GM18498 (cell line): Measurements from ENCODE around the gene RMI2.

Experiments used
- ATAC-seq: cut with Tn5 transposase; IDR thresholded peaks from one replicate; pipeline ENCODE4 v1.9.1; 2021; ENCODE audit warnings: mild to moderate bottlenecking, moderate library complexity; ENCODE audit not compliant: unreplicated experiment

RMI2 gene

DNA sequence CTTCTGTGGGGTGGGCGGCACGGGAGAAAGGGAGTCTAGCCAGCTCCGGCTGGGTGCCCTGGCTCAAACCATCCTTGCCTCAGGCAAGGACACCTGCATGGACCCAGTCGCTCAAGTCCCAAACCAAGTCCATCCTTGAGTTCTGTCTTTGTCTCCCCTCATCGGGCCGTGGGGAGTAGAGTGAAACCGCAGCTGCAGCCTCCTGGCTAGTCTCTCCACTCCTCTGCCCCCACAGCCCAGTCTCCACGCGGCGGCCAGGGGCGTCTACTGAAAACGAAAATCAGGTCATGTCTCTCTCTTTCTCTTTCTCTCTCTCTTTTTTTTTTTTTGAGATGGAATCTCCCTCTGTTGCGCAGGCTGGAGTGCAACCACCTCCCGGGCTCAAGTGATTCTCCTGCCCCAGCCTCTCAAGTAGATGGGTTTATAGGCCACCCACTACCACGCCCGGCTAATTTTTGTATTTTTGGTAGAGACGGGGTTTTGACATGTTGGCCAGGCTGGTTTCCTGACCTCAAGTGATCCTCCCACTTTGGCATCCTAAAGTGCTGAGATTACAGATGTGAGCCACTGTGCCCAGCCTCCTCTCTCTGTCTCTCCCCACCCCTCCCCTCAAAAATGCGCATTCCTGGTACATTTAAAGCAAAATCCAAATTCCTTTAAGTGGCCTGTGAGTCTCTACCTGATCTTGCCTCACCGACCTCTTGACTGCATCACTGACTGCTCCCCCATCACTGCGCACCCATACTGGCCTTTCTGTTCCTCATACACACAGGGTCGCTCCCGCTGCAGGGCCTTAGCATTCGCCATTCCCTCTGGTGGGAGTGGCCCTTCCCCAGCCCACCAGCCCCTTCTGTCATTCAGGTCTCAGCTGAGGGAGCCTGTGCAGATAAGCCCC is 17.7 kb upstream of the RMI2 start:
- ATAC-seq = peak; percentile 45

DNA sequence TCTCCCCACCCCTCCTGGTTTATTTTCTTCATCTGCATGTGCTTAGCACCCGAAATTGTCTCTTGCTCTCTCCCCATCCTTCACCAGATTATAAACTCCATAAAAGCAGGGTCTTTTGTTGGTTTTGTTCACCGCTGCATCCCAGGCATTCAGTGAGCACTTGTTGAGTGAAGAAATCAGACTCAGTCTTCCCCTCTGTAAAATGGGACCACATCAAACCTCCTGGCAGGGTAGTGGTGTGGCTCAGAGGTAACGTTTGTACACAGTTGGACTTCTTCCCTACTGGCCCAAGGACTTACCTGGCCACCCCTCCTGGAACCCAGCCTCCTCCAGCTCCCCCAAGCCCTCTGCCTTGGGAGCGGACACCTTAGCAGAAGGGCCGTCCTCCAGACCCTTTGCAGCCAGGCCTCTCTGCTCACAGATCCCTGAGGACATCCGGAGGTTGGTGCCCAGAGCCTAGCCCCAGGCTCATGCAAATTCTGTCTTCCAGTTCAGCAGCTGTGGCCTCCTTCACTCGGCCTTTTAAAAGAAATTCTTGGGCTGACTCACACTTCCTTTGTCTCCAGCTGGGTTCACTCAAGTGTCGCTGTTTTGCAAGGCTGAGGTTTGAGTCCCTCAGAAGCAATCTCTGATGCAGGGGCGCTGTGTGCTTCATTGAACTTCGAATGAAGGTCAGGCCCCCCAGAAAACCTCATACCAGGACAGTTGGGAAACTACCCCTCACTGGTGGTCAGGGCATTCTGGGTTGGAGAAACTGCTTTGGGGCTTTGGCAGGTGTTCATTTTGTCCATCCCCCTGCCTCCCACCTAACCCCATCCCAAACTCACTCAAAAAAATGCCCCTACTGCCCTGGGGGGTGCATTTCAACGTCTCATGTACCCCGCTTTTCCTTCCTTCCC is 16.8 kb upstream of the RMI2 start:
- ATAC-seq = peak; percentile 68

DNA sequence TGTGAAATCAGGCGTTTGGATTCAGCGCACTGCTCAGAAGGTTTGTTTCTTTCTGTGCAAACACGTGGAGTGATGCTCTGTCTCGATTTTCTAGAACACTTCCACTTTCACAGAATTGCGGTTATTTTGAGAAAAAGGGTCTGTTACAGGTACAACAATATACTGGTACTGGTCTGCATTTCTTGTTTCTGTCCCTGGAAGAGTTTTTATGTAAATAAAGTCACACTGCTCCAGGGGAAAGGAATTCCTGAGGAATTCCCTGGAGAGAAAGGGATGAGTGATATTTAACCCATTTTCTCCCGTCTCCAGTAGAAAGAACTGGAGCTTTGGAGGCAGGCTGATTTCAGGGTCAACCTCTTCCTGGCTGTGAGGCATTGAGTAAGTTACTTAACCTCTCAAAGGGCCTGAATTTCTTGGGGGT is 16.2 kb upstream of the RMI2 start:
- ATAC-seq = no peak

DNA sequence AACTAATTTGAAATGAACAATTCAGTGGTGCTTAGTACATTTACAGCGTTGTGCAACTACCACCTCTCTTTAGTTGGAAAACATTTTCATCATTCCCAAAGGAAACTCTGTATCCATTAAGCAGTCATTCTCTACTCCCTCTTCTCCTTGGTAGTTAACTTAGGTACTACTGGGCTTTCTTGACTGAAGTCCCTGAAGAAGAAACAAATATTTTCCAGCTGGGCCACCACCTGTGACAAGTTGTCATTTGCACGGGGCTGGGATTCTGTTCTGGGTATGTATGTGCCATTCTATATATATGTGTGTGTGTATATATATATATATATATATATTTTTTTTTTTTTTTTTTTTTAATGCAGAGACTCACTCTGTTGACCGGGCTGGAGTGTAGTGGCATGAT is 15.4 kb upstream of the RMI2 start:
- ATAC-seq = no peak

DNA sequence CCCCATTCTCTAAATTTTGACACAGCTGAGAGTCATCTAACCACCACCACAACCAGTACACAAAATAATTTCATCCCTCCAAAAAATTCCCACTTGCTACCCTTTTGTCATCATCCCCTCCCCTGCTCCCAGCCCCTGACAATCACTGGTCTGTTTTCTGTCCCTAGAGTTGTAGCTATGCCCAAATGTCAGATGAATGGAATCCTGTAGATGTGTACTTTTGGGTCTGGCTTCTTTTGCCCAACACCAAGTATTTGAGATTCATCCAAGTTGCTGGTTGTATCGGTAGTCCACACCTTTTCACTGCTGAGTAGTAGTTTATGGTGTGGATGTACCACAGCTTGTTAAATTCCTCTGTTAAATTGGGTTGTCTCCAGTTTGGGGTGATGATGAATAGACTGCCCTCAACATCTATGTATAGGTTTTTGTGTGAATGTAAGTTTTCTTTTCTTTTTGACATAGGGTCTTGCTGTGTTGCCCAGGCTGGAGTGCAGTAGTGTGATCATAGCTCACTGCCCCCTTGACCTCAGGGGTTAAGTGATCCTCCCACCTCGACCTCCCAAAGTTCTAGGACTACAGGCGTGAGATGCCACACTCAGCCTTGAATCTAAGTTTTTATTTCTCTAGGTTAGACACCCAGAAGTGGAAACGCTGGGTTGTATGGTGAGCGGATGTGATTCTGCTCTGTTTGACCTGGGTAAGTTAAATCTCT is 14.6 kb upstream of the RMI2 start:
- no peak for ATAC-seq

DNA sequence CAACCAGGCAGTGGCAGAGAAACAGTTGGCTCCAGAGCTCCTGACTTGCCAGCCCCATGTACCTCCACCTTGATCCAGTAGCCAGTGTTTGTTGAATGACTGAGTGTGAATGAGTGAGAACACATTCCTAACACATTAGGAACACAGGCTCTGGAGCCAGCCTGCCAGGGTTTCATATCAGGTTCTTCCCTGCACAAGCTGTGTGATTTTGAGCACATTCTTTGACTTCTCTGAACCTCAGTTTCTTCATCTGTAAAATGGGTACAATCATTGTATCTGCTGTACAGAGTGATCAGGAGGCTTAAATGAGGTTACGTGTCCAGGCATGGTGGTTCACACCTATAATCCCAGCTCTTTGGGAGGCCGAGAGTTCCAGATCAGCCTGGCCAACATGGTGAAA is 13.3 kb upstream of the RMI2 start:
- no peak for ATAC-seq

DNA sequence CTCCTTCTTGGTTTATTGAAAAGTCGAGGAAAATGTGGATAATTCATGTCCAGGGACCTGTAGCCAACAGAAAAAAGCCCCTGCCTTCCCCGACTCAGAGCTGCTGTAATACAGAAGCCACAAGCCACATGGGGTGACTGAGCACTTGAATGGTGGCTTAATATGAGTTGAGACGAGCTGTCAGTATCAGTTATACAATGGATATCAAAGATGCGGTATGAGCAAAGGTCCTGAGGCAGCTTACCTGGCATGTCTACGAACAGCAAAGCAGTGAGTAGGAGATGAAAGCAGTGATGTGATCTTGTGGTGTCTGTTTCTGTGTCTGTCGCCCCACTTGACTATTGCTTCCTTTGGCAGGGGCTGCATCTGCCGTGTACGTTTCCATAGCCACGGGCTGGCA is 12.2 kb upstream of the RMI2 start:
- ATAC-seq = no peak

DNA sequence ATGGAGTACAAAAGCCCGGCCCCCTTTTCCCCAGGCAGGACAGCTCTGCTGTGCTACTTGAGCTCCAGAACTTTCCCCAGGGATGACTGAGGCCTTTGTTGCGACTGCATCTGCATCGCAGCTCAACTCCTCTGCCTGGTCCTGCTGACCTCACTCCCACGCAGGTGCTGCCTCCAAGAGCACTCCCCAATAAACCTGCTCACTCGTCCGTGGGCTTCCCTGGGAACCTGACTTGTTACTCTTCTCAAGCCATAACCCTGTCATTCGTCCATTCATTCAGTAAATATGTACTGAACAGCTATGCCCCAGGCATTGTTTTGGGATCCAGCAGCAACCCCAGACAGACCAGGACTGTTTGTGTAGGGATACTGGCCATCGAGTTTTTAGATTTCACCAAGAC is 11.6 kb upstream of the RMI2 start:
- no peak for ATAC-seq

DNA sequence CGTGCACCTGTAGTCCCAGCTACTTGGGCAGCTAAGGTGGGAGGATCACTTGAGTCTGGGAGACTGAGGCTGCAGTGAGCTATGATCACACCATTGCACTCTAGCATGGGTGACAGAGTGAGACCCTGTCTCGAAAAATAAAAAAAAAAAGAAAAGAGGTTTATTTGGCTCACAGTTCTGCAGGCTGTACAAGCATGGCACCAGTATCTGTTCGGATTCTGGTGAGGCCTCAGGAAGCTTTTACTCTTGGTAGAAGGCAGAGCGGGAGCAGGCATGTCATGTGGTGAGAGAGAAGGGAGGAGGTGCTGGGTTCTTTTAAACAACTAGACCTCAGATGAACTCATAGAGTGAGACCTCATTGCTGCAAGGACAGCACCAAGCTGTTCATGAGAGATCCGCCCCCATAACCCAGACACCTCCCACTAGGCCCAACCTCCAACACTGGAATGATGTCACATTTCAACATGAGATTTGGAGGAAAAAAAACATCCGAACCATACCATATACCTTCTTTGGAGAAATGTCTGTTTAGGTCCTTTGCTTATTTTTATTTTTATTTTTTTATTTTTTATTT is 10.3 kb upstream of the RMI2 start:
- no peak for ATAC-seq

DNA sequence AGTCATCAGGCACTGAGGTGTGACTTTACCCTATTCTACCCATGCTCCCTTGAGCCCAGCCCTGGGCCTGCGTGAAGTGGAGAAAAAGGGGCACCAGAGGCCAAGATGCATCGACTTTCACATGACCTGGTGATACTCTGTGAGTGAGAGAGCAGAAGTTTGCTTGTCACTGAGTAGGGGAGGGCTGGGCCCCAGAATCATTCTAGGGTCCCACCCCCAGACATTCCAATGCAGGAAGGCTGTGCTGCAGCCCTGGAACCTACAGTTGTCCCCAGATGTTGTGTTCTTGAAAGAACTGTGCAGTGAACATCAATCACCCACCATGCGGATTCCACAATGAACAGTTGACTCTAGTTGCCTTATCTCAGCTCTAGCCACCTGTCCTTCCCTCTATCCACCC is 6.2 kb upstream of the RMI2 start:
- no peak for ATAC-seq

DNA sequence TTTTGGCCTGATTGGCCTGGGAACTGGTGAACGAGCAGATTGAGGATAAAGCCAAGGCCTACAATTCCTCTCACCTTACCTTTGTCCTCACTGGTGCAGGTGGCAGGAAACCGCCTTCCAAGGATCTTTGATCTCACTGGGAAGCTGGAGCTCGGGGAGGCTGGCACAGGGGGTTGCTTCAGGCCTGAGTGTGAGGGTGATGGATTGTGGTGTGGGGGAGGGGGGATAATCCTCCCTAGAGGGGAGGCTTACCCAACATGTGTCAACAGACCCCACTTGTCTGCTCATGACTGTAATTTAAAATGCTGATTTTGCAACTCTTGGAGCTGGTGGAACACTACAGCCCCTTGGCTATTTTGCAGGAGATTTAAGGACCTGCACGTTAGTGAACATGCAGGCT is 4.5 kb upstream of the RMI2 start:
- no peak for ATAC-seq

DNA sequence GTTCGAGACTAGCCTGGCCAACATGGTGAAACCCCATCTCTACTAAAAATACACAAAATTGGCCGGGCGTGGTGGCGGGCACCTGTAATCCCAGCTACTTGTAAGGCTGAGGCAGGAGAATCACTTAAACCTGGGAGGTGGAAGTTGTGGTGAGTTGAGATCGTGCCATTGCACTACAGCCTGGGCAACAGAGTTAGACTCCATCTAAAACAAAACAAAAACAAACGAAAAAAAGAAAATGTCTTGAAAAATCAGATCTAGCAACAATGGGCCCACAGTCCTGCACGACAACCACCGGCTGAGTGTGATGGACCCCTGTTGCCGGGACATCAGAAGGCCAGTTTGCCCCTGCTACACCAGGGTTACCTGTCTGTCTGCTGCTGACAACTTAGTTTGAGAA is 3.9 kb upstream of the RMI2 start:
- no peak for ATAC-seq

DNA sequence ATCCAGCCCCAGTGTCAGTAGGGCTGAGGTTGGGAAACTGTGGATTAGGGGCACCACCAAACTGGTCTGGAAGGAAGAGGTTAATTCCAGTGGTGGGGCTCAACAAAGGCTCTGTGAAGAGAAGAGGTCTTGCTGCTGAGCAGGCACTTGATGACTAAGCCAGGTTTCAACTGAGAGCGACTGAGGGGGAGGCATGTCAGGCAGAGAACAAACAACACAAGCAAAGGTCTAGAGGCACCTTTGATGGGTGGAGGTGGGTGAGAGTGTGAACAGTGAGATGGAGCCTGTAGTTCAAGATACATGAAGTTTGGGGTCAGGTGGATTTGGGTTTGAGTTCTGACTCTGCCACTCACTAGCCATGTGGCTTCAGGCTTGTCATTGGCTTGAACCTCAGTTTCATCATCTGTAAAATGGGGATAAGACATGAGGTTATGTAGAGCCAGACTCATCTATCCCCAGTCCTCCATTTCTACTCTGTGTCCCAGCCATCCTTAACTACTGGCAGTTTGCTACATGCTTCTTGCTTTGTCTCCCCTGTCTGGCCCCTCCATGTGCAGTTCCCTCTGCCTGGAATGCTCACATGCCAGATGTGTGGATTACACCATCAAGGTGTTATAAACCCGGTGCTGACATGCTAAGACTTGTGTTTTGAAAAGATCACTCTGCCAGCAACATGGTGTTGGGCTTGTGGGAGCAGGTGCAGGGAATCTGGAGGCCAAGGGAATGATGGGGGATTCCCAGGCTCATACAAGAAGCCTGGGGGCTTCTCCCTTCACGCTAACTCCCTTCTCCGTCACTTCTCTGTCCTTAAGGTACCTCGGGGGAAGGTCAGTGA is 3.0 kb upstream of the RMI2 start:
- ATAC-seq = no peak

DNA sequence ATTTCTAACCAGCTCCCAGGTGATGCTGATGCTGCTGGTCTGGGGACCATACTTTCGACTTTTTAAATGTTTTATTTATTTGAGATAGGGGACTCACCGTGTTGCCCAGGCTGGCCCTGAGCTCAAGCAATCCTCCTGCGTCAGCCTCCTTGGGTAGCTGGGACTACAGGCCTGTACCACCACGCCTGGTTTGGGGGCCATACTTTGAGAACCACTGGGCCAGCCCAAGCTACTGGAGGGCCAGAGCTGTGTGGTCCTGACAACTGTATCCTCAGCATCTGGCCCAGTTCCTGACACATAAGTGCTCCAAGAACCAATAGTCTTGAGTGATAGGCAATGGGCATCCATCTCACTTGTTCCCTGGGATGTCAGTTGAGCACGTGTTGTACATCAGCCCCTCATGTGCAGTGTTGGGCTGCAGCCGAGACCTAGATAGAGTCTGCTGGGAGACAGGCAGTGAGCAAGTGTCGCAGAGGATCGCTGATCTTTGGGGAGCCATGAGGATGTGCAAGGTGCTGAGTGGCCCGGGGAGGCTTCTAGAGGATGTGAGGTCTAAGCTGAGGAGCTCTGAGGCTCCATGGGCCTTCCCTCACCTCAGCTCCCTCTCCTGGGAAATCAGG is 1.6 kb downstream of the RMI2 start:
- no peak for ATAC-seq

DNA sequence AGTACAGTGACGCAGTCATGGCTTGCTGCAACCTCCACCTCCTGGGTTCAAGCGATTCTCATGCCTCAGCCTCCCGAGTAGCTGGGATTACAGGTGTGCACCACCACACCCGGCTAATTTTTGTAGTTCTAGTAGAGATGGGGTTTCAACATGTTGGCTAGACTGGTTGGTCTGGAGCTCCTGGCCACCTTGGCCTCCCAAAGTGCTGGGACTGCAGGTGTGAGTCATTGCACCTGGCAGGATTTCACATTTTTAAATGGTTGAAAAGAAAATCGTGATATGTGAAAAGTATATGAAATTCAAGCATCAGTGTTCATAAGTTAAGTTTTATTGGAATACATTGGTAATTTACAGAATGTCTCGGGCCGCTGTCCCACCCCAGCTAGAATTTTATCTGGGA is 2.6 kb downstream of the RMI2 start:
- ATAC-seq = no peak

DNA sequence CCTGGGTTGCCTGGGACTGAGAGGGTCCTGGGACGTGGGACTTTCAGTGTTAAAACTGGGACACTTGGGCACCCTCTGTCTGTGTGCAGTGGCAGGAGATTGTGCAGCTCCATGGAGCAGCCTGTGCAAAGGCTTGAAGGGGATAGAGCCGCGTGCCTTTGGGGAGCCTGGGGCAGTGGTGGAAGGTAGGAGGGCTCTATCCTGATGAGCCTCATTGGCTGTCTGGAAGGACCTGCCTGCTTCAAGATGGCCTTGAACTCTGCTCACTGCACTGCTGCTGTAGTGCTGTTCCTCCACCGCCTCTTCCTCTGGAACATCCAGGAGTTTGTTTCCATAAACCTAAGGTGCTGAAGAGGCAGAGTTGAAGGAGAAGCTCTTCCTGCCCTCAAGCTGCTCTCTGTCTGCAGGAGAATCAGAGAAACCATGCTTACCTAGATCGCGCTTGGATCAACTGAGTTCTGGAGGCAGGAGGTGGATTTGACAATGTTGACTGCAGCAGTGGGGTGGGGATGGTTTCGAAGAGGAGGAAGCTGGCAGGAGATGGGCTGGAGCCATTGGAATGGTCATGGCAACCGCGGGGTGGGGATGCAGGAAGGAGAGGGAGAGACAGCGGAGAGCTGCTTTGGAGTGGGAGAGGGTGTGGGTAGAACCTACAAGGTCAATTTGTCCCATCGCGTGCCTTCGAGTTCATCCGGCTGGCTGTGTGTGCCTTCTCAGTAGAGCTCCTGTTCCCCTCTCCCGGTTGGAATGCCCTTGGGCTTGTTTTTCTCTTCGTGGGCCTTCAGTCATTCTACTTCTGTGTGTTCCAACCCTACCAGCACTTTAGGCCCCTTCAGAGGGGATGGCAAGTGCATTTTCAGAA is 3.7 kb downstream of the RMI2 start:
- no peak for ATAC-seq

DNA sequence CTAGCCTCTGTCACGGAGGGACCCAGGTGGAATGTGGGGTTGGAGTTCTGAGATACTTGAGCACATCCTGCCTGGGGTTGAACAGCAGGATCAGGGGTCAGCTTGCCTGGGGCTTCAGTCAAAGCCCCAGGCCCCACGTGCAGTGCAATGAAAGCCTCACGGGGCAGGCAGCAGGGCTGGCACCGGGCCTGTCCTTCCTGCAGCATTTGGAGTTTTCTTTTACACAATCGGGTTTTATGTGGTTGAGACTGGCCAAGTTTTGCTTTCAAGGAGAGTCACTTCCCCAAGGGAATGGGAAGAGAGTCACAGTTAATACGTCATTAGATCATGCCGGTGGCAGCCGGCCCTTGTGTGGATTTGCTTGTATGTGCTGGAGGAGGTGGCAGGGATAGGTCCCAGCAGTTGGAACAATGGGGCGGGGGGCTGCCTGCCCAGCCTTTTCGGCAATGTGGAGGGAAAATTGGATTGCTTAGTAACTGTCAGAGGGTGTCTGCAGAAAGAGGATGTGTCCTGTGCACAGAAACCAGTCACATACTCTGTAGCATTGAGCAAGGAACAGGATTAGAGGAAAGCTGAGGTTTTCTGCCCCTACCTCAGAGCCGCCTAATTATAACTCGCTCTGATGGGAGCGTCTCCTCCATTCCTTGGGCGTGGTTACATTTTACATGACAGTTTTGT is 4.5 kb downstream of the RMI2 start:
- ATAC-seq = no peak

DNA sequence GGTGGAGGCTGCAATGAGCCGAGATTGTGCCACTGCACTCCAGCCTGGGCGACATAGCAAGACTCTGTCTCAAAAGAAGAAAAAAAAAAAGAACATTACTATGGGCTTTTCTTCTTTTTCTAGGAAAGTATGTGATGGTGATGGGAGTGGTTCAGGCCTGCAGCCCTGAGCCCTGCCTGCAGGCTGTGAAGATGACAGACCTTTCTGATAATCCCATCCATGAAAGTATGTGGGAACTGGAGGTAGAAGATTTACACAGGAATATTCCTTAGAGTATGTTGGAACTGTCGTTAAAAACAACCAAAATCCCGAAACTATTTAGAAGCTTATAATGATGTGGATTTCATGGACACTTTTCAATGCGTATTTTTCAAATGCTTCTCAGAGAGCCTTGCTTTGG is 5.3 kb downstream of the RMI2 start:
- no peak for ATAC-seq
